ENCODE data around the gene PELI2. TPM values are rescaled to one million over a fixed set of nuclear protein-coding genes. Genes with fewer than 3 reads are reported as not detected.

Gene PELI2
- total and polyA plus RNA-seq, 2 experiments from 2014 or later = 8.0 to 24.5 TPM

DNA sequence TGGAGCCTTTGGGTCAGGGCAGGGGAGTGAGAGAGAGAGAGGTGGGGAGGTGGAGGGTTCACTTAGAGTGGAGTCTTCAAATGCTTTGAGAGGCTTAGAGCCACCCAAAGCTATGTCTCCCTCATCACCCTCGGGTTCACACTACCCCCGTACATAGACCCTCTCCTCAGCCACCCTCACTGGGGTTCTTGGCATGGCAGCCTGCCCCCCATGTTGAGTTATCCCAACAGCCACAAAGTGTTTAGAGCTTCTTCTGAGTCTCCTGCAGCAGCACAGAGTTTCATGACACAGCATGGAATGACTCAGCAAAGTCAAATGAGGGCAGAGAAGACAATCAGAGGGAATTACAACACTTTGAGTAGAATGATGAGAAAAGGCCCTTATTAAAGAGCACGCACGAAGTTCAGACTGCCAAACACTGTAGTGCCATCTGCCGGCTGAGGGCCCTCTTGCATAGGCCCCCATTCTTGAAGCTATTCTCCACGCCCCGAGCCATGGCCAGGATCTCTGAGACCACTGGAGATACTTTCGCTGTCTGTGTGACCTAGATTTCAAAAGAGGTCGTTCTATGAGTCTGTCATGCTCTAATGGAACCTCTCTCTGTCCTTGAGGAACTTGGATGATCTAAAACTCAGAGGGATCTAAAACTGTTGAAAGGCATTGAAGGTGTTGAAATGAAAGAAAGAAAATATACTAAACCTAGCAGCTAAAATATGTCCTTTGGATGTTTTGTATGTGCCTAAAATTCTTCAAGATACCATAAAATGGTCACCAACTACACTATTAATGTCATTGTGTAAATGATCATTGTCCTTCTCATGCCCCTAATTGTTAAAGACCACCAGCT is 221.9 kb downstream of the PELI2 start:
- peak; percentile 94 for ATAC-seq
- H3K4me2 ChIP-seq = no peak overlapping the region

DNA sequence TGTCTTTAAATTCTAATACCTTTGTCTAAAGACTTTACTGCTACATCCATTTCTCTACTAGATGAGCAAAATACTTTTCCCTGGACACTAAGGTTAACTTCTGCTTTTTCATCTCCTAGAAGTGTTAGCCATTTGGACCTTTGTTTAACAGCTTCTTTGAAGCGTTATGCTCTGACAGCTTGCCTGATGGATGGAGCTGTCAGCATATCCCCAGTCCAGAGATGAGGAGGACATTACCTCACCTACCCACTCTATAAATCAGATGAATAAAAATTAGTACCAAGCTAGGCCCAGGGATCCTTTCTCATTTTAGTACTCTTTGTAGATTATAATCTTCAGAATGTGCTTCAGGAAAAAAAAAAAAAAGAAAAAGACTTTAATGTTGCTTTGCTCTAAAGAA is 222.7 kb downstream of the PELI2 start:
- no peak overlapping the region for H2AFZ ChIP-seq
- no peaks in the 10 kb centered on the region for H4K20me1 ChIP-seq (replicated peaks; ENCODE audit: insufficient read depth)
- no peaks in the 10 kb centered on the region for H3K36me3 Mint-ChIP-seq (ENCODE audit: low read depth)
- ATAC-seq (no peak), DNase-seq (ENCODE audit: low spot score) (no peak)
- no peaks in the 10 kb centered on the region for H3K9me3 Mint-ChIP-seq
- H3K27me3 ChIP-seq (ENCODE audit: insufficient read depth) = no peaks in the 10 kb centered on the region
- no peak overlapping the region for H3K27ac Mint-ChIP-seq
- no peak overlapping the region for H3K27ac ChIP-seq (ENCODE audit: low read depth)
- no peak overlapping the region for H3K4me3 Mint-ChIP-seq
- H3K4me1 Mint-ChIP-seq = no peaks in the 10 kb centered on the region
- no peaks in the 10 kb centered on the region for H3K9me2 ChIP-seq (ENCODE audit: insufficient read depth)
- no peaks in the 10 kb centered on the region for H3K4me1 ChIP-seq (ENCODE audit: insufficient read depth)
- no peaks in the 10 kb centered on the region for H3K36me3 ChIP-seq (ENCODE audit: insufficient read depth)
- H3K79me2 ChIP-seq (replicated peaks; ENCODE audit: insufficient read depth) = no peaks in the 10 kb centered on the region
- H3F3A ChIP-seq (replicated peaks; ENCODE audit: low read depth) = no peaks in the 10 kb centered on the region
- TF ChIP-seq EZH2 (IDR thresholded peaks at IDR 0.05; ENCODE audit: low read depth, unreplicated experiment) = no peak
- TF ChIP-seq POLR2AphosphoS5 (IDR thresholded peaks at IDR 0.05; ENCODE audit: low read depth) = no peak
- TF ChIP-seq CREB1 (CRISPR knock-in tag; IDR thresholded peaks at IDR 0.05; ENCODE audit: low read depth) = no peak
- no peak overlapping the region for H3K4me3 ChIP-seq
- H3K27me3 Mint-ChIP-seq (ENCODE audit: insufficient read depth, low read depth, poor library complexity) = no peaks in the 10 kb centered on the region
- no peak overlapping the region for H3K4me2 ChIP-seq

More for the DNA sequence above, 221.9 kb downstream of the PELI2 start:
- H3K36me3 ChIP-seq (ENCODE audit: insufficient read depth) = no peaks in the 10 kb centered on the region
- H2AFZ ChIP-seq = peak overlapping the region; percentile 75; the same call in 1 of the 2 replicates
- no peak overlapping the region for H3K4me3 Mint-ChIP-seq
- H3K9me2 ChIP-seq (ENCODE audit: insufficient read depth) = no peaks in the 10 kb centered on the region
- no peak overlapping the region for H3K27ac ChIP-seq (ENCODE audit: low read depth)
- H3K4me1 Mint-ChIP-seq = no peaks in the 10 kb centered on the region
- H3K27ac Mint-ChIP-seq = peak overlapping the region; percentile 84; the same call in 1 of the 2 replicates
- H3K79me2 ChIP-seq (replicated peaks; ENCODE audit: insufficient read depth) = no peaks in the 10 kb centered on the region
- DNase-seq (ENCODE audit: low spot score) = peak; percentile 71
- no peaks in the 10 kb centered on the region for H3F3A ChIP-seq (replicated peaks; ENCODE audit: low read depth)
- no peaks in the 10 kb centered on the region for H3K27me3 Mint-ChIP-seq (ENCODE audit: insufficient read depth, low read depth, poor library complexity)
- H3K27me3 ChIP-seq (ENCODE audit: insufficient read depth) = no peaks in the 10 kb centered on the region
- H3K4me1 ChIP-seq (ENCODE audit: insufficient read depth) = no peaks in the 10 kb centered on the region
- no peaks in the 10 kb centered on the region for H4K20me1 ChIP-seq (replicated peaks; ENCODE audit: insufficient read depth)
- no peak overlapping the region for H3K4me3 ChIP-seq
- no peaks in the 10 kb centered on the region for H3K9me3 Mint-ChIP-seq
- TF ChIP-seq, protein P1, sequence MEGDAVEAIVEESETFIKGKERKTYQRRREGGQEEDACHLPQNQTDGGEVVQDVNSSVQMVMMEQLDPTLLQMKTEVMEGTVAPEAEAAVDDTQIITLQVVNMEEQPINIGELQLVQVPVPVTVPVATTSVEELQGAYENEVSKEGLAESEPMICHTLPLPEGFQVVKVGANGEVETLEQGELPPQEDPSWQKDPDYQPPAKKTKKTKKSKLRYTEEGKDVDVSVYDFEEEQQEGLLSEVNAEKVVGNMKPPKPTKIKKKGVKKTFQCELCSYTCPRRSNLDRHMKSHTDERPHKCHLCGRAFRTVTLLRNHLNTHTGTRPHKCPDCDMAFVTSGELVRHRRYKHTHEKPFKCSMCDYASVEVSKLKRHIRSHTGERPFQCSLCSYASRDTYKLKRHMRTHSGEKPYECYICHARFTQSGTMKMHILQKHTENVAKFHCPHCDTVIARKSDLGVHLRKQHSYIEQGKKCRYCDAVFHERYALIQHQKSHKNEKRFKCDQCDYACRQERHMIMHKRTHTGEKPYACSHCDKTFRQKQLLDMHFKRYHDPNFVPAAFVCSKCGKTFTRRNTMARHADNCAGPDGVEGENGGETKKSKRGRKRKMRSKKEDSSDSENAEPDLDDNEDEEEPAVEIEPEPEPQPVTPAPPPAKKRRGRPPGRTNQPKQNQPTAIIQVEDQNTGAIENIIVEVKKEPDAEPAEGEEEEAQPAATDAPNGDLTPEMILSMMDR (conservative IDR thresholded peaks at IDR 0.05; ENCODE audit: low read depth in 2 of 2) = peak; percentile 66 to 82
- TF ChIP-seq CREB1 (CRISPR knock-in tag; IDR thresholded peaks at IDR 0.05; ENCODE audit: low read depth) = no peak
- H3K36me3 Mint-ChIP-seq (ENCODE audit: low read depth) = no peaks in the 10 kb centered on the region

DNA sequence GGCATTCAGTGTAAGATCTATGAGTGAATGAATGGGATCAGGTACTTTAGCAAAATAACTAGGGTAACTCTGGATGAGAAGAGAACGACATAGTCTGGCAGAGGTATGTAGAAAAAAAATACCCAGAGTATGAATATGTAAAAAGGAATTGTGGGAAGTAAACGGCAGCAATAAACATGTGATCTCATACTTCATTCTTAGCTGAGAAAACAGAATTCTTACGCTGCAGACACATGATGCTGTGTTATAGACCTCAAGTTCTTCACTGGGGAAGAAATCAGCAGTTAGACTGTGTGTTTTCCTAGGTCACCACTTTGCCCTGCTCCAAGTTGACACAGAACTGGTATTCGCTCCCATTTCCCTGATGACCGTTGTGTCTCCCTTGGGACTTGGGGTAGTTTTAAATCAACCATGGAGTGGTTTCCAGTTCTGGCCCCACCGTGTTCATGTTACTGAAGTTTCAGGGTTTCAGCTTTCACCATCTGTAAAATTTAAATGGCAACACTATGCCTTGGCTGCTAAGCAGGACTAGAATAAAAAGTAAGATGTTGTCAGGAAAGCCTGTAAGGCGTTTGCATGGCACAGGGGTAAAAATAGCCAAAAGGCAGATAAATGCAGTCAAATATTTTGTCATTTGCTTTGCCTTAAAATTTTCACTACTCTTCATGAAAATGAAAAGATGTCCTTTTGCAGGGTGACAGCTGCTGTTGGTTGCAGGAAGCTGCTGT is 223.7 kb downstream of the PELI2 start:
- H4K20me1 ChIP-seq (replicated peaks; ENCODE audit: insufficient read depth) = no peaks in the 10 kb centered on the region
- Mint-ChIP-seq H3K27me3 (ENCODE audit: insufficient read depth, low read depth, poor library complexity) (no peaks in the 10 kb centered on the region), H3K27ac (0 out of 2 replicates have a peak overlapping the region, but pooled peaks have one; percentile 11), H3K4me3 (no peak overlapping the region), H3K9me3 (no peaks in the 10 kb centered on the region), H3K36me3 (ENCODE audit: low read depth) (no peaks in the 10 kb centered on the region), H3K4me1 (no peaks in the 10 kb centered on the region)
- no peaks in the 10 kb centered on the region for H3K27me3 ChIP-seq (ENCODE audit: insufficient read depth)
- no peaks in the 10 kb centered on the region for H3K79me2 ChIP-seq (replicated peaks; ENCODE audit: insufficient read depth)
- no peaks in the 10 kb centered on the region for H3K36me3 ChIP-seq (ENCODE audit: insufficient read depth)
- no peak overlapping the region for H3K27ac ChIP-seq (ENCODE audit: low read depth)
- DNase-seq (ENCODE audit: low spot score) = no peak
- H3K9me2 ChIP-seq (ENCODE audit: insufficient read depth) = no peaks in the 10 kb centered on the region
- no peak for ATAC-seq
- H3K4me1 ChIP-seq (ENCODE audit: insufficient read depth) = no peaks in the 10 kb centered on the region
- no peak overlapping the region for H3K4me2 ChIP-seq
- no peak overlapping the region for H3K4me3 ChIP-seq
- no peak overlapping the region for H2AFZ ChIP-seq
- H3F3A ChIP-seq (replicated peaks; ENCODE audit: low read depth) = no peaks in the 10 kb centered on the region
- TF ChIP-seq STAT1 (IDR thresholded peaks at IDR 0.05; ENCODE audit: unreplicated experiment) = no peak
- TF ChIP-seq, protein P2, sequence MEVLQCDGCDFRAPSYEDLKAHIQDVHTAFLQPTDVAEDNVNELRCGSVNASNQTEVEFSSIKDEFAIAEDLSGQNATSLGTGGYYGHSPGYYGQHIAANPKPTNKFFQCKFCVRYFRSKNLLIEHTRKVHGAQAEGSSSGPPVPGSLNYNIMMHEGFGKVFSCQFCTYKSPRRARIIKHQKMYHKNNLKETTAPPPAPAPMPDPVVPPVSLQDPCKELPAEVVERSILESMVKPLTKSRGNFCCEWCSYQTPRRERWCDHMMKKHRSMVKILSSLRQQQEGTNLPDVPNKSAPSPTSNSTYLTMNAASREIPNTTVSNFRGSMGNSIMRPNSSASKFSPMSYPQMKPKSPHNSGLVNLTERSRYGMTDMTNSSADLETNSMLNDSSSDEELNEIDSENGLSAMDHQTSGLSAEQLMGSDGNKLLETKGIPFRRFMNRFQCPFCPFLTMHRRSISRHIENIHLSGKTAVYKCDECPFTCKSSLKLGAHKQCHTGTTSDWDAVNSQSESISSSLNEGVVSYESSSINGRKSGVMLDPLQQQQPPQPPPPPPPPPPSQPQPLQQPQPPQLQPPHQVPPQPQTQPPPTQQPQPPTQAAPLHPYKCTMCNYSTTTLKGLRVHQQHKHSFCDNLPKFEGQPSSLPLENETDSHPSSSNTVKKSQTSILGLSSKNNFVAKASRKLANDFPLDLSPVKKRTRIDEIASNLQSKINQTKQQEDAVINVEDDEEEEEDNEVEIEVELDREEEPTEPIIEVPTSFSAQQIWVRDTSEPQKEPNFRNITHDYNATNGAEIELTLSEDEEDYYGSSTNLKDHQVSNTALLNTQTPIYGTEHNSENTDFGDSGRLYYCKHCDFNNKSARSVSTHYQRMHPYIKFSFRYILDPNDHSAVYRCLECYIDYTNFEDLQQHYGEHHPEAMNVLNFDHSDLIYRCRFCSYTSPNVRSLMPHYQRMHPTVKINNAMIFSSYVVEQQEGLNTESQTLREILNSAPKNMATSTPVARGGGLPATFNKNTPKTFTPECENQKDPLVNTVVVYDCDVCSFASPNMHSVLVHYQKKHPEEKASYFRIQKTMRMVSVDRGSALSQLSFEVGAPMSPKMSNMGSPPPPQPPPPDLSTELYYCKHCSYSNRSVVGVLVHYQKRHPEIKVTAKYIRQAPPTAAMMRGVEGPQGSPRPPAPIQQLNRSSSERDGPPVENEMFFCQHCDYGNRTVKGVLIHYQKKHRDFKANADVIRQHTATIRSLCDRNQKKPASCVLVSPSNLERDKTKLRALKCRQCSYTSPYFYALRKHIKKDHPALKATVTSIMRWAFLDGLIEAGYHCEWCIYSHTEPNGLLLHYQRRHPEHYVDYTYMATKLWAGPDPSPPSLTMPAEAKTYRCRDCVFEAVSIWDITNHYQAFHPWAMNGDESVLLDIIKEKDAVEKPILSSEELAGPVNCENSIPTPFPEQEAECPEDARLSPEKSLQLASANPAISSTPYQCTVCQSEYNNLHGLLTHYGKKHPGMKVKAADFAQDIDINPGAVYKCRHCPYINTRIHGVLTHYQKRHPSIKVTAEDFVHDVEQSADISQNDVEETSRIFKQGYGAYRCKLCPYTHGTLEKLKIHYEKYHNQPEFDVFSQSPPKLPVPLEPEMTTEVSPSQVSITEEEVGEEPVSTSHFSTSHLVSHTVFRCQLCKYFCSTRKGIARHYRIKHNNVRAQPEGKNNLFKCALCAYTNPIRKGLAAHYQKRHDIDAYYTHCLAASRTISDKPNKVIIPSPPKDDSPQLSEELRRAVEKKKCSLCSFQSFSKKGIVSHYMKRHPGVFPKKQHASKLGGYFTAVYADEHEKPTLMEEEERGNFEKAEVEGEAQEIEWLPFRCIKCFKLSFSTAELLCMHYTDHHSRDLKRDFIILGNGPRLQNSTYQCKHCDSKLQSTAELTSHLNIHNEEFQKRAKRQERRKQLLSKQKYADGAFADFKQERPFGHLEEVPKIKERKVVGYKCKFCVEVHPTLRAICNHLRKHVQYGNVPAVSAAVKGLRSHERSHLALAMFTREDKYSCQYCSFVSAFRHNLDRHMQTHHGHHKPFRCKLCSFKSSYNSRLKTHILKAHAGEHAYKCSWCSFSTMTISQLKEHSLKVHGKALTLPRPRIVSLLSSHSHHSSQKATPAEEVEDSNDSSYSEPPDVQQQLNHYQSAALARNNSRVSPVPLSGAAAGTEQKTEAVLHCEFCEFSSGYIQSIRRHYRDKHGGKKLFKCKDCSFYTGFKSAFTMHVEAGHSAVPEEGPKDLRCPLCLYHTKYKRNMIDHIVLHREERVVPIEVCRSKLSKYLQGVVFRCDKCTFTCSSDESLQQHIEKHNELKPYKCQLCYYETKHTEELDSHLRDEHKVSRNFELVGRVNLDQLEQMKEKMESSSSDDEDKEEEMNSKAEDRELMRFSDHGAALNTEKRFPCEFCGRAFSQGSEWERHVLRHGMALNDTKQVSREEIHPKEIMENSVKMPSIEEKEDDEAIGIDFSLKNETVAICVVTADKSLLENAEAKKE (CRISPR knock-in tag; IDR thresholded peaks at IDR 0.05) = no peak

Measured in GM23338 (cell line).